HG03066 (cell line): ENCODE data around the gene BUD31.
"Not testable (repeated sequence)": the region's sequence is repeated elsewhere in the genome, so short reads cannot be mapped to it uniquely, and the experiment has no call there.

ENCODE experiments used
- ATAC-seq: cut with Tn5 transposase; IDR thresholded peaks from one replicate; pipeline ENCODE4 v1.9.1; 2021; ENCODE audit warnings: low read depth; ENCODE audit not compliant: unreplicated experiment

BUD31 gene

DNA sequence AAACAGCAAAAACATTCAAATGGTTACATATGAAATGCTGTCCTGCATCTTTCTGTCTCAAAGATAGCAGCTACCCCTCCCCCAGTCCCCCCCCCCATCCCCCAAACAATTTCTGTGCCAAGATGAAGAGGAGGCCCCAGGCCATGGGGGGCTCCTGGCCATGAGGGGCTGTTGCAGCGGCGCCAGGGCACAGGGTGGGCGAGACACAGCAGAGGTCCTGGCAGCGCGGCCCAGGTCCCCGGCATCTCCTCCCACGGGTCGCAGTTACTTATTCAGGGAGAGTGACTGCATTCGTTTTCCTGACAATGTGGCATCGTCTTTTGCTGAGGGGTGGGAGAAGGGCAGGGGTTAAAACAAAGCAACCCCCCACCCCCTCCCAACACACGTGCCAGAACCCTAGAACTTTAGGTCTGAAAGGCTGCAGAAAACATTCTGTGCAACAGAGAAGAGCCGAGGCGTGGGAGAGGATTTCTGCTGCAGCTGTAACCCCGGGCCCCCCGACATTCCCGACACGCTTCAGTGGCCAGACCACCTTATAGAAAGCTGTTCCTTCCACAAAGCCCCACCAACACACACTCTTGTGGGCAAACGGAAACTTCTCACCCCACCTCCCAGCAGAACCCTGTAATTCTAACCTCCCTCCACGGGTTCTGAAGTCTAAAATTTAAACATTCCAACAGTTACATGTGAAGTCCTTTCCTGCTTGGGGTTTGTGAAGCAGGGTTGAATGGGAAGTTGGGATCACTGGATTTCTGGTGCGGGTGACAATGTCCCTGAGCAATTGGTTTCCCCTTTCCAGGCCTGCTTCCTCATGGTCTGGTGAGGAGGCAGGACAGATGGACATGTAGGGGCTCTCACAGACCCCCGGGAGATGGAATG, 12.1 kb upstream of the BUD31 start:
- ATAC-seq: no peak

DNA sequence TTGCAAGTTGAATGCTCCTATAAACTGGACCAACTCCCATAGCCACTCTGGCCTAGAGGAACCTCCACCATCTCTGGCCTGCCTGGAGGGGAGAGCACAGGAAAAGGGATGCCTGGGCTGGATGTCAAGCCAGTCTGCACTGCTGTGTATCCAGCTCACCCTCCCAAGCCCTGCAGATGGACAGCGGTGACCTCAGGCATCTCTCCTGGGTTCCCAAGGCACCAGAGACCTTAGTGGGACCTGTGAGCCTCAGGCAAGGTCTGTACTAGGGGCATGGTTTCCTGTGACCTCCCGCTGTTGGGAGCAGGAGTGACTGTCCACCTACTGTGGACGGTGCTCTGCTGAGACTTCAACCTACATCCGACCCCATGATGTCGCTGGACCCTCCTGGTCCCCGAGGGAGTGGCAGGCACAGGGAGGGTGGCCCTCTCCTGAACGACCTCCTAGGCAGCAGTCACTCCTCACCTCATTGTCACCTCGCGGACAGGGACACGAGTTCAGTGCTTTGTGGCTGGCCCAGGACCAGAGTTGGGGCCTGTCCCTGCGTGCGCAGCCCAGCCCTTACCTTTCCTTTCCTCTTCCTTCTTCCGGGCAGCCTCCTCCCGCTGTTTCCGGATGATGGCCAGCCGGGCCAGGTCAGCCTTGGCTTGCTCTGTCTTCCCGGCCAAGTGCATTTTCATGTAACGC, 11.3 kb upstream of the BUD31 start:
- no peak for ATAC-seq

DNA sequence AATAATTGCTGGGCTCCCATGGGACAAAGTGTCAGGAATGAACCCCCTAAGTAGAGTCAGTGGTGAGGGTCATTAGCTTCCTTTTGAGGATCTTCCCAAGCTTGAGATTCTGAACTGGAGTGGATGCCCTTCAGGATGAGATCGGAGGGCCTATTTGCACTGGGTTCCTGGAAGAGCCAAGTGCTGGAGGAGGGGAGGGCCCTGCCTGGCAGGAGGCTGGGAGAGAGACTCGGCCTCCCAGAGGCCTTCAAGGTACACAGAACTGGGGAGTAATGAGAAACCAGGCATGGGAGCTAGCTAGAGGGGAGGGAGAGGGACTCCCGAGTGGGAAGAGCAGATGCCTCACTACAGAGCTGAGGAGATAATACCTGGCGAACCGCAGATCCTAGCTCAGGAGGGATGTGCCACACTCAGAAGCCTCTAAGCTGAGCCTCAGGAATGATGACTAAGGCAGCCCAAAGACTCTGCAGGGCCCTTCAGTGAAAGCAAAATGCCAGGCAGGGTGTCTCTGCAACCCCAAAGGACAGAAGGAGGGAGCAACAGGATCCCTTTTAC, 9.8 kb upstream of the BUD31 start:
- no peak for ATAC-seq

DNA sequence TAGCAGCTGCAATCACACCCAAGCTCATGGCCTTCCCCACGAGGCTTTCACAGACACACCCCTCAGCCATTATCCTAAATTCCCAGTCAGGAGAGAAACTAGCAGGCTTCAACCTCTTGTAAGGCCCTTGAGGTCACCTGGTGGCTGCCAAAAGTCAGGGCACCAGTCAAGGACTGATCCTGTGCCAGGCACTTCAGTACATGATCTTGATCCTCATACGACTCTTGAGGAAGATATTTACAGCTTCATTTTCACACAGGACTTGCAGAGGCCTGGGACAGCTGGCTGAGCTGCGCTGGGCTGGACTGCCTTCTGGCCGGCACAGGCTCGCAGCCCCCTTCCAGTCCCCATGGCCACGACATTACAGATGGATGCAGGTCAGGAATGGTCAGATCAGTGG, 9.2 kb upstream of the BUD31 start:
- no peak for ATAC-seq

DNA sequence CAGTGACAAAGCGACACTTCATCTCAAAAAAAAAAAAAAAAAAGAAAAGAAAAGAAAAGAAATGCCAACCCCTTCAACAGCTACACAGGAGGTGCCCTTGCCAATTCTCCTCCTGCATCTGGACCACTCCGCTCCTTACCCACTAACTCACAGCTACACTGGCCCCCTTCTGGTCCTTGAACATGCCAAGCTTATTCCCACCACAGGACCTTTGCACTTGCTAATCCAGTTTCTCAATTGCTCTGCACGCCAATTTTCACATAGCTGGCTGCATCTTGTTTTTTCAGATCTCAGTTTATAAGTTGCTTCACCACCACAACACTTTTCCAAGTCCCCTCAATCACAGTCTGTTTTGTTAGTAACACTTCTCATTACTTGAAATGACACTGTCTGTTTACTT, 5.9 kb upstream of the BUD31 start:
- no peak for ATAC-seq

DNA sequence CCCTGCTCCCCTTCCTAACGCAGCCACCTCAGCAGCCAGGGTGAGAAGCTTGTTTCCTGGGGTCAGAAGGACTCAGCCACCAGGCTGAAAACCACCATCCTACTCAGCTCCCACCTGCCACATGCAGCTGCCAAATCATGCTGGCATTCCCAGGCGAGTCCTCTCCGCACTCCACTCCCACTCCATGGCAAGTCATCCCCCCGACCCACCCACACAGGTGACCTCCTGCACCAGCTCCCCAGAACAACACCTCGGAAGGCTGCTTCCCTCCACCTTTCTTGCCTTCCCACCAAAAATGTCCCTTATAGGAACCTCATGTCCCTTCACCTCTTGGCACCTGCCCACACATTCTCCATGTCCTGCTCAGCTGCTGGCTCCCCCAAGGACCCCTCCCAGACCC, 5.0 kb upstream of the BUD31 start:
- no peak for ATAC-seq

DNA sequence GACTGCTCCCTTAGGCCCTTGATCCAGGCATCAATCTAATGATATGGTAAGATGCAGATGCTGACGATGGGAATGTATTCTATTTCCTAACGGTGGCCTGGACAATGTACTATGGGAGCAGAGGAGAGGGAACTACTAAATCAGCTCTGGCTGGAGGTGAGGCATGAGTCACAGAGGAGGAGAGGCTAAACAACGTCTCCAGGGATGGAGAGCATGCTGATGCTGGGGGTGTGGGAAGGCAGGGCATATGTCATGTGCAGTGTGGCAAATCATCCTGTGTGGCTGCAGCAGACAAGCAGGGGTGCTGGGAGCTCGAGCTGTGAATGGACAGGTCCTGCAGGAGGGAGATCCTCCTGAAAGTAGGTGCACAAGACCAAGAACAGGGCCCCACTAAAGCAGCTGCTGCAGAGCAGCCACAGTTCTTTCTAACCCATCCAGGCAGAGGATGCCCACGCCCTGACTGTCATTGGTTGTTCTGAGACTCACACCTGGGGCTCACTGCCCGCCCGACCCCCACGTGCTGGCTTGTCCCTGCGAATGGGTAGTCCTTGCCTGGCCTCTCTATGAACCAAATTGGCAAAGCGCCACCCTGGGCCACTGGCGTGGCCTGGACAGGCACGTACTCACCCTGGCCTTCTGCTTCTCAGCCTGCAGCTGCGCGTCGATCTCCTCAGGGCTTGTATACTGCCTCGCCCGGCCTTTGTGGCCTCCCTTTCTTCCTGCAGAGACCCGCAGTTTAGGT, 4.4 kb upstream of the BUD31 start:
- no peak for ATAC-seq

DNA sequence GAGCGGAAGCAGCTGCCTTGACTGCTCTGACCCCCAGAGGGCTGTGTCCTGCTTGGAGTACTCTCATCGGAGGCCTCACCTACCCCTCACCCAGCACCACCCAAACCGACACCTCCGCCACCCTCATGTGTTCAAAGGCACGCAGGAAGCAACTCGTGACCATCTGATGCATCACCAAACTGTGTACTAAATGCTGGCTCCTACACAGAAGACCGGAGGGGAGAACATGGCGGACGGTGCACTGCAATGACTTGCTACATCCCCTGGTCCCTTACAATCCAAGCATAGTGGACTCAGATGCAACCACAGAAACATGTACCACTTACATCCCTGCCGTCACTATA, 3.8 kb upstream of the BUD31 start:
- no peak for ATAC-seq

DNA sequence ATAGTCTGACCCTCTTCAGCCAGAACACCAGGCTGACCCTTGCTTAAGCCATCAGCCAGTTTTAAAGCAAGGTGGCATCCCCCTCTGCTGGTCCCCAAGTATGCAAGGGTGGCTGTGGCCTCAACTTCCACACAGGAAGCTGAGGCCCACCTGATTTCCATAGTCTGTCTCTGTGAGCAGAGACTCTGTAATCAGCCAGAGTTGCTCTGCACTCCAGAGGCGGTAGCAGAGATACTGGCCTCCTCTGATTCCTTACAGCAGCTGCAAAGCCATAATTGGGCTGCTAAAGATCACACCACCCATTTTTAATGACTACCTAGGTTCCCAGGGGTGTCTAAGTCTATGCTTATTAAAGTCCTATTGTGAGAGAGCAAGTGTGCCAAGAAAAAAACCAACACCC, 2.2 kb upstream of the BUD31 start:
- ATAC-seq: no peak

DNA sequence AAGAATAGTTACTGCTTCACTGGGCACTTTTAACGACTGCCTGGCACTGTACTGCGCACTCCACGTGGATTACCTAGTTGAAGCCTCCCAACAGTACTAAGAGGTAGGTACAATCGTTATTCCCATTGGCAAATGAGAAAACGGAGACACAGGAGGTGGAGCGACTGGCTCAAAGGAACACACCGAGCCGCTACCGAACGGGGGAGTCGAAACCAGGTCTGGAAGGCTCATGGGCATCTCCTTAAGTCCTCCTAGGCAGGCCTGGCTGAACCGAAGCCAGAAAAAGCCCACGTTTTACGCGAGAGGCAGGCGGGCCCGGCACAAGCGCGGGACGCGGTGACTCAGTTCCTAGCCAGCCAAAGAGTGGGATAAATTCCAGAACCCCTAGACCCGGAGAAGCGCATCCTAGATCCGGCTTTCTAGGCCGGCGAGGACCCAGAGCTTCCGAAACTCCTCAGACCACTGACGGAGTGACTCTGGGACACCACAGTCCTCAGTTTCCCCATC, 844 bp upstream of the BUD31 start:
- ATAC-seq: no peak

DNA sequence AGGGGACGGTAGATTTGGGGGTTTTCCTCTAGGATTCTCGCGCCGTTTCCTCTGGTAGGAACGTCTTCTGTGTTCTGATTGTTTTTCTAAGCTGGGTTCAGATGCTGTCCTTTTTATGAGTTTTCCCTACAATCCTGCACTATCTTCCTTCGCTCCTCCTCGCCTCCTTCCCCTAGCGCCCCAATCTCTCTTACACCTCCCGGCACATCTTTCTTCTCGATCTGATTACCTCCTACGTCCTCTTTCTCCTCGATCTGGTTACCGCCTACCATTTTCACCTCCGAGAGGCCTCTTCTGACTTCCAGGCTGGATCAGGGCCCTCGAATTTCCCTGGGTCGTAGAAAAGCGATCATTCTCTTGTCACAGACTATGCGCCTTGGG, 413 bp downstream of the BUD31 start:
- peak; percentile 11 for ATAC-seq

DNA sequence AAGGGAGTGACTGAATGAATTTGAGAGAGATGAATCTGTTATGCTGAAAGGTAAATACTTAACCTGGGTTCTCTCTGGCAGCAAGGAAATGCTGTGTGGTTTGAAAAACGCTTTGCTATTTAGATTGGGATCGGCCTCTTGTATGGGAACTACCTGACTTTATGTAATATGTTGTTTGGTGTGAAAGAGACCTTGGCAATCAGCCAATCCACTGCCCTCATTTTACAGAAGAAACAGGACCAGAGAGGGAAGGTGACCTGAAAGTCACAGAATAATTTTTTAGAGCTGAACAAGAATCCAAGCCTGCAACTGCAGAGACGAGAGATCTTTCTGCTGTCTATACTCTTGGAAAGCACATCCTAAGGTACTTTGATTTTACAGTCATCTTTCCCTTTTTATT, 1.0 kb downstream of the BUD31 start:
- no peak for ATAC-seq

DNA sequence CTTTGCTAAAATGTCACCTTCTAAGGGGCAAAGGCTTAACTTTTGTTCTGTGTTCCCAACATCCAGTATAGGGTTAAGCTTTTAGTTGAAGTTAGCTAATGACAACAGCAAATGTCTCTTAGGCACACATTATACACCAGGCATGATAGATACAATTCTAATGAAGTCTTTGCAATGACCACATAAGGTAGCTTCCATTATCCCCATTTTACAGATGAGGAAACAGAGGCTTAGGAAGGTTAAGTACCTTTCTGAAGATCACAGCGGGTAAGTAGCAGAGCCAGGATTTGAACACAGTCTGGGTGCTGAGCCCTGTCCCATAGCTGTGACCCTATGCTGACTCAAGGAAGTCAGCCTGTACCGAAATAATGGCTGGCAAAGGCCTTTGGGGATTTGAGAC, 1.9 kb downstream of the BUD31 start:
- ATAC-seq: no peak

DNA sequence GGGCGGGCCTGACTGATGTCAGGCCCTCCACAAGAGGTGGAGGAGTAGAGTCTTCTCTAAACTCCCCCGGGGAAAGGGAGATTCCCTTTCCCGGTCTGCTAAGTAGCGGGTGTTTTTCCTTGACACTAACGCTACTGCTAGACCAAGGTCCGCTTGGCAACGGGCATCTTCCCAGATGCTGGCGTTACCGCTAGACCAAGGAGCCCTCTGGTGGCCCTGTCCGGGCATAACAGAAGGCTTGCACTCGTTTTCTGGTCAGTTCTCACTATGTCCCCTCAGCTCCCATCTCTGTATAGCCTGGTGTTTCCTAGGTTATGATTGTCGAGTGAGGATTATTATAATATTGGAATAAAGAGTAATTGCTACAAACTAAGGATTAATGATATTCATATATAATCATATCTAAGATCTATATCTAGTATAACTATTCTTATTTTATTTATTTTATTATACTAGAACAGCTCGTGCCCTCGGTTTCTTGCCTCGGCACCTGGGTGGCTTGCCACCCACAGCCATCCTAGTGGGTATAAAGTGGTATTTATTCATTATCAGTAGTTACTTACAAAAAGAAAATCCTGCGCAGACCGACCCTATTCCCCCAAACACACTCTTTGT, 6.9 kb downstream of the BUD31 start:
- not testable (repeated sequence) for ATAC-seq

DNA sequence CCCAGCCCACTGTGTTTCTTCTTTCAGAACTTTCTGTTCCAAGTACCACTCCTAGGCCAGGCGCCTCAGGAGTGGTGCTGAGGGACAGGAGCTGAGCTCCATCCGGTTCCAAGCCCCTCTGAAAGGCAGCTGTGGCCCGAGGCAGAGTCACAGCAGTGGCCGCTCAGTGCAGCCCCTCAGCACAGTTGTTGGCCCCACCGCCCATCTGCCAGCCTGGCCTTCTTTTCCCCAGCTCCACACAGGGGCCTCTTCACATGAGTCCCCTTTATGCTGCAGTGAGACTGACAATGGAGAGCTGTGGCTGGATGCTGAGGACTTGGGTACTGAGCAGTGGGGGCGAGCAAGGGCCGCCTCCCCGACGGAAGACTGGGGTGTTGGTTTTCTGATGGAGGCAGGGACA, 9.5 kb downstream of the BUD31 start:
- no peak for ATAC-seq

DNA sequence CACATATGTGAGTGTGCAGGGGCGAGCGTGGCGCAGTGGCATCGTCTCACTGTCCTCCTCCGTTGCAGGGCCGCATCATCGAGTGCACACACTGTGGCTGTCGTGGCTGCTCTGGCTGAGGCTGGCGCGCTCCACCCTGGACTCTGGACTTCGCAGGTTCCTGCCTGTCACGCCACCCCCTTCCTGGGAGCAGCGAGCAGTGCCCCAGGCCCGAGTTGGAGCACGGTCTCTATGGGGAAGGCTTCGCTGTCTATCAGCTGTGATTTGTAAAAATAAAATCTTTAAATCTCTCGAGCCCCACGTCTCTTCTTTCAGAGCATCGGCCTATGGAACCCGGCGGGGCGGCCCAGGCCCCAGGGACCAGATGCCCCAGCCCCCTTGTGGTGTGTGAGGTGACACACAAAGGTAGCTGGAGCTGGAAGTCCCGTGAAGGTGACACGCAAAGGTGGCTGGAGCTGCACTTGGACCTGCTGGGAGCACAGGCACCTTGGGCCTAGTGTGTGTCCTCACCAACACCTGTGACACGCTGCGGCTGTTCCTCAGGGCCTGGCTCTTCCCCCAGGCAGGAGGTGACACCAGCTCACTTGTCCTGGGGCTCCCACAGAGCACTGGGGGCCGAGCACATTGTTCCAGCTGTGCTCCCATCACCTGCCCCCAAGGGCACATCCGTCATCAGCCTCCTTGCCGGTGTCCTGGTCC, 10.7 kb downstream of the BUD31 start:
- no peak for ATAC-seq

DNA sequence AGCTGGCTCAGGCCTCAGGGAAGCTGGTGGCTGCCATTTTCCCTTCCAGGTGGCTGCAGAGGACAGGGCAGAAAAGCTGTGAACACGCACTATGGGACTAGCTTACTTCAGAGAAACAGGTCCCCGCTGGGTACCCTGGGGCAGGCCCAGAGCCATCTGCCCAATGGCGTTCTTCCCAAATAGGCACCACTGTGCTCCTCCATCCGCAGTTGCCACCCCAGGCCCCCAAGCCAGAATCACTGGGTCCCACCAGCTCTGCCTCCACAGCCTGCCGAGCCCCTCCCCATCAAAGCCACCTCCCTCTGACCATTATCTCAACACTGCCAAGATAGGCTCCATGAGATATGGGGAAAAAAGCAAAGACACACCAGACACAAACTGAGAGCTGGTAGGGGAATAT, 11.4 kb downstream of the BUD31 start:
- ATAC-seq: no peak

DNA sequence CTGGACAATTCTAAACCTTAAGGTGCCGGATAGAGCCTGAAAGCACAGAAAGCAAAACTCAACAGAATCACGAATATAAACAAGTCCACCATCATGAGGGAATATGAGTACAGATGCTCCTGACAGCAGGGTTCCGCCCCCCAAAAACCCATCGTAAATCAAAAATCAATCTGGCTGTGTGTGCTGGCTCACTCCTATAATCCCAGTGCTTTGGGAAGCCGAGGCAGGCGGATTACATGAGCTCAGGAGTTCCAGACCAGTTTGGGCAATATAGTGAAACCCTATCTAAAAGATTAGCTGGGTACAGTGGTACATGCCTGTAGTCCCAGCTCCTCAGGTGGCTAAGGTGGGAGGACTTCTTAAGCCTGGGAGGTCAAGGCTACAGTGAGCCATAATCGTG, 12.2 kb downstream of the BUD31 start:
- ATAC-seq: no peak

DNA sequence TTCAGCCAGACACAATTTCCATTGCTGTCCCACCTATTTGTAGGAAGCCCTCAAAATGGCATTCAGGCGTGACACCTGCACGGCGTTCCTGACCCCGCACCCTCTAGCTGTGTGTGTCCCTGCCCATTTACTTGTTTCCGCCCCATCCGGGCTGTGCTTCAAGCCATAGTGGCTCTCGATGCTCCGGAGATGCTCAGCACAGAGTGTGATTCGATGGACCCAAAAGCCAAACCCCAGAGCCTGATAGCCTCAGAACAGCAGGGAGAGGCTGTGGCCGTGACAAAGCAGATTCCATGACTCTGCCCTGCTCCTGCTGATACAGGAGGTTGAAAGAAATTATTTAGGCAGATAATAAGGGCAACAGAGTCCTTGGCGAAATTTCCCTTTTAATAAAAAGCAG, 13.4 kb downstream of the BUD31 start:
- ATAC-seq: no peak

DNA sequence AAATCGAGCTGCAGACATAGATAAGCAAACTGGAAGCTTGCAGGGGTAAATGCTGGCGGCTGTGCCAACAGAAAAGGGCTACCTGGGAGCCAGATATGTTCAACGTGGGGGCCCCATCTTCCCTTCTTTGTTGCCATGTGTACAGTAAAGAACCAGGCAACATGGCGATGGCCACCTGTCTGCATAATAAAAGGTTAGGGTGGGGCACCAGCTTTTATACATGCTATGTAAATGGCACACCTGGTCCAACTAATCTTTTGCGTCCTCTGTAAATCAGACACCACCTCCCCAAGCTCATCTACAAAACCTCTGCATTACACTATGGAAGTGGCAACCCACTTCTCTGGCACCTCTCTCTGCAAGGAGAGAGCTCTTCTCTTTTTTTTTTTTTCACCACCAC, 13.9 kb downstream of the BUD31 start:
- no peak for ATAC-seq
